K562 (cell line): ENCODE data around the gene PRDX2. TPM values are rescaled to one million over a fixed set of nuclear protein-coding genes. Genes with fewer than 3 reads are reported as not detected.
A peak's percentile ranks its signal among the peaks of the same experiment; 100 is the strongest.

Experiments used
- BDP1 ChIP-seq: IDR thresholded peaks from 3 replicates; pipeline ENCODE4 v1.6.1; 2011; ENCODE audit not compliant: insufficient read length, insufficient read depth
- EP300 ChIP-seq: IDR thresholded peaks from 2 replicates; pipeline ENCODE4 v1.6.1; 2012; ENCODE audit warnings: low read length, improper control_type of control experiment
- ESRRB ChIP-seq: fragments of 250-450 bp; sonication (Bioruptor Pico); IDR thresholded peaks from 2 replicates; pipeline ENCODE4 v1.5.0; 2020; ENCODE audit warnings: mild to moderate bottlenecking, moderate library complexity, borderline replicate concordance
- FOXJ2 ChIP-seq: fragments of 200-800 bp; sonication (Bioruptor generic); IDR thresholded peaks from 2 replicates; pipeline ENCODE4 v1.6.1; 2016; ENCODE audit warnings: missing genetic modification characterization, missing compliant biosample characterization
- GABPA ChIP-seq: fragments of 200-800 bp; sonication (Bioruptor generic); conservative IDR thresholded peaks from 2 replicates; pipeline ENCODE4 v1.6.1; 2016; ENCODE audit warnings: low read depth, missing genetic modification characterization, missing compliant biosample characterization
- HIVEP1 ChIP-seq: fragments of 250-450 bp; sonication (Bioruptor Pico); IDR thresholded peaks from 2 replicates; pipeline ENCODE4 v1.4.0; 2020; ENCODE audit warnings: mild to moderate bottlenecking
- JUND ChIP-seq, 2 experiments: IDR thresholded peaks; 2 replicates in 1 of 2; 3 replicates in 1 of 2; pipeline ENCODE4 v1.6.1; 2011; ENCODE audit warnings: borderline replicate concordance in 2 of 2, low read depth in 2 of 2, low read length in 2 of 2, improper control_type of control experiment in 1 of 2, missing biosample characterization in 1 of 2, missing genetic modification characterization in 1 of 2, missing genetic modification reagents in 1 of 2
- MTA3 ChIP-seq: fragments of 450-650 bp; formaldehyde crosslinking; IDR thresholded peaks from 2 replicates; pipeline ENCODE4 v1.6.1; 2017; ENCODE audit warnings: mild to moderate bottlenecking, borderline replicate concordance
- NFXL1 ChIP-seq: fragments of 450-650 bp; formaldehyde crosslinking; IDR thresholded peaks from 2 replicates; pipeline ENCODE4 v1.4.0; 2021; ENCODE audit warnings: mild to moderate bottlenecking
- PTTG1 ChIP-seq: fragments of 450-650 bp; IDR thresholded peaks from 2 replicates; pipeline ENCODE4 v1.6.1; 2016; ENCODE audit warnings: low read depth, mild to moderate bottlenecking, missing genetic modification characterization, missing compliant biosample characterization
- RNF219 ChIP-seq: fragments of 250-450 bp; sonication (Bioruptor Pico); IDR thresholded peaks from 2 replicates; pipeline ENCODE4 v1.5.0; 2022; ENCODE audit warnings: mild to moderate bottlenecking
- SMARCA4 ChIP-seq: fragments of 450-650 bp; IDR thresholded peaks from 2 replicates; pipeline ENCODE4 v1.6.1; 2016
- SP2 ChIP-seq: IDR thresholded peaks from 2 replicates; pipeline ENCODE4 v1.6.1; 2011; ENCODE audit warnings: mild to moderate bottlenecking, low read depth, low read length, moderate library complexity; ENCODE audit not compliant: poor library complexity, severe bottlenecking; ENCODE audit errors: extremely low read depth
- SREBF1 ChIP-seq: fragments of 150-350 bp; IDR thresholded peaks from 2 replicates; pipeline ENCODE4 v1.6.1; 2014; ENCODE audit warnings: antibody characterized with exemption, low read depth, low read length, borderline replicate concordance
- TSC22D4 ChIP-seq: fragments of 450-650 bp; IDR thresholded peaks from 2 replicates; pipeline ENCODE4 v1.6.1; 2016; ENCODE audit warnings: missing genetic modification characterization, missing biosample characterization, control low read depth
- ZBED1 ChIP-seq: IDR thresholded peaks from 2 replicates; pipeline ENCODE4 v1.6.1; 2014
- ZKSCAN3 ChIP-seq: fragments of 250-450 bp; sonication (Bioruptor Pico); IDR thresholded peaks from 2 replicates; pipeline ENCODE4 v1.4.0; 2020
- ZNF212 ChIP-seq: fragments of 450-650 bp; formaldehyde crosslinking; IDR thresholded peaks from 2 replicates; pipeline ENCODE4 v1.4.0; 2020; ENCODE audit warnings: mild to moderate bottlenecking
- ZNF699 ChIP-seq: fragments of 250-450 bp; sonication (Bioruptor Pico); IDR thresholded peaks from 2 replicates; pipeline ENCODE4 v1.8.0; 2021; ENCODE audit warnings: mild to moderate bottlenecking, moderate library complexity; ENCODE audit not compliant: insufficient replicate concordance
- polyA plus RNA-seq, 8 experiments: library from polyadenylated mRNA; depleted of rRNA in 4 of 8; stranded (reverse) in 5 of 8; unstranded in 3 of 8; fragments of >200 nt; fragmentation: Nextera tagmentation in 2 of 8; fragmentation: Illumina TruSeq in 1 of 8; extraction: Ambion mirVana in 2 of 8; extraction: Trizol in 1 of 8; gene quantifications; 2 replicates each; pipeline versions ENCODE4 v1.2.1 to v1.2.3, GENCODE V29; 2011 to 2014; ENCODE audit warnings: inconsistent platforms in 1 of 8, missing spikeins in 1 of 8
- total RNA-seq, 7 experiments: library from RNA; depleted of rRNA in 6 of 7; stranded (reverse); fragments of >200 nt in 6 of 7; fragmentation: Illumina TruSeq in 2 of 7; extraction: Trizol in 2 of 7; gene quantifications; 2 replicates each; pipeline versions ENCODE4 v1.2.1 to v1.2.3, GENCODE V29; 2011 to 2021; ENCODE audit warnings: low replicate concordance in 1 of 7
- TF ChIP-seq, protein P1 (sequence below): fragments of 250-450 bp; sonication (Bioruptor Pico); IDR thresholded peaks from 2 replicates; pipeline ENCODE4 v1.9.0; 2021; ENCODE audit warnings: mild to moderate bottlenecking
- TF ChIP-seq, protein P2 (sequence below): sonication (generic); formaldehyde crosslinking; IDR thresholded peaks from 2 replicates; pipeline ENCODE4 v1.8.0; 2022; ENCODE audit warnings: mild to moderate bottlenecking, missing genetic modification reagents

The PRDX2 gene
- total and polyA plus RNA-seq, 9 of the 15 experiments (the other 6 are each of a cell fraction or from before 2014, with no cell fraction given): 206 to 1,183 (median 415) TPM

DNA sequence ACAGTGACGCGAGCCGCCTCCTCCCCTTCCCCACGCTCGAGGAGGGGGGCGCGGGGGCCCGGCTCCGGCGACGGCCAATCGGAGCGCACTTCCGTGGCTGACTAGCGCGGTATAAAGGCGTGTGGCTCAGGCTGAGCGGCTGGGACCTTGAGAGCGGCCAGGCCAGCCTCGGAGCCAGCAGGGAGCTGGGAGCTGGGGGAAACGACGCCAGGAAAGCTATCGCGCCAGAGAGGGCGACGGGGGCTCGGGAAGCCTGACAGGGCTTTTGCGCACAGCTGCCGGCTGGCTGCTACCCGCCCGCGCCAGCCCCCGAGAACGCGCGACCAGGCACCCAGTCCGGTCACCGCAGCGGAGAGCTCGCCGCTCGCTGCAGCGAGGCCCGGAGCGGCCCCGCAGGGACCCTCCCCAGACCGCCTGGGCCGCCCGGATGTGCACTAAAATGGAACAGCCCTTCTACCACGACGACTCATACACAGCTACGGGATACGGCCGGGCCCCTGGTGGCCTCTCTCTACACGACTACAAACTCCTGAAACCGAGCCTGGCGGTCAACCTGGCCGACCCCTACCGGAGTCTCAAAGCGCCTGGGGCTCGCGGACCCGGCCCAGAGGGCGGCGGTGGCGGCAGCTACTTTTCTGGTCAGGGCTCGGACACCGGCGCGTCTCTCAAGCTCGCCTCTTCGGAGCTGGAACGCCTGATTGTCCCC lies 10.1 kb downstream of the PRDX2 start, which contains the start of gene JUNB (continued):
- TF ChIP-seq BDP1 (no peak), HIVEP1 (CRISPR knock-in tag) (peak; percentile 55; the same call in 1 of the 2 replicates), TSC22D4 (tag) (no peak), ZNF212 (CRISPR knock-in tag) (no peak), EP300 (peak; percentile 23; the same call in 1 of the 2 replicates), SP2 (no peak), FOXJ2 (tag) (no peak), ZBED1 (peak; percentile 93), PTTG1 (tag) (no peak), ZNF699 (CRISPR knock-in tag) (no peak), MTA3 (peak; percentile 99), ESRRB (CRISPR knock-in tag) (no peak), JUND (IDR thresholded peaks at IDR 0.05; ENCODE audit: borderline replicate concordance, low read depth, low read length) (peak; percentile 74), JUND (tag; IDR thresholded peaks at IDR 0.05; ENCODE audit: borderline replicate concordance, low read depth, low read length) (no peak; the same call in 2 of the 3 replicates), ZKSCAN3 (CRISPR knock-in tag) (no peak), SMARCA4 (no peak), NFXL1 (CRISPR knock-in tag) (no peak), GABPA (tag) (peak; percentile 61), RNF219 (no peak), SREBF1 (0 out of 2 replicates have a peak, but pooled peaks have one; percentile 2)
- TF ChIP-seq, protein P1, sequence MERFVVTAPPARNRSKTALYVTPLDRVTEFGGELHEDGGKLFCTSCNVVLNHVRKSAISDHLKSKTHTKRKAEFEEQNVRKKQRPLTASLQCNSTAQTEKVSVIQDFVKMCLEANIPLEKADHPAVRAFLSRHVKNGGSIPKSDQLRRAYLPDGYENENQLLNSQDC (CRISPR knock-in tag): peak; percentile 86
- TF ChIP-seq, protein P2, sequence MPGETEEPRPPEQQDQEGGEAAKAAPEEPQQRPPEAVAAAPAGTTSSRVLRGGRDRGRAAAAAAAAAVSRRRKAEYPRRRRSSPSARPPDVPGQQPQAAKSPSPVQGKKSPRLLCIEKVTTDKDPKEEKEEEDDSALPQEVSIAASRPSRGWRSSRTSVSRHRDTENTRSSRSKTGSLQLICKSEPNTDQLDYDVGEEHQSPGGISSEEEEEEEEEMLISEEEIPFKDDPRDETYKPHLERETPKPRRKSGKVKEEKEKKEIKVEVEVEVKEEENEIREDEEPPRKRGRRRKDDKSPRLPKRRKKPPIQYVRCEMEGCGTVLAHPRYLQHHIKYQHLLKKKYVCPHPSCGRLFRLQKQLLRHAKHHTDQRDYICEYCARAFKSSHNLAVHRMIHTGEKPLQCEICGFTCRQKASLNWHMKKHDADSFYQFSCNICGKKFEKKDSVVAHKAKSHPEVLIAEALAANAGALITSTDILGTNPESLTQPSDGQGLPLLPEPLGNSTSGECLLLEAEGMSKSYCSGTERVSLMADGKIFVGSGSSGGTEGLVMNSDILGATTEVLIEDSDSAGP: no peak
